H1 (cell line): Measurements from ENCODE around the gene FHIT. TPM values are rescaled to one million over a fixed set of nuclear protein-coding genes. Genes with fewer than 3 reads are reported as not detected.

Experiments used
- CTCF ChIA-PET: fragments of 300-600 bp; sonication (Branson Sonifier 250); formaldehyde crosslinking; loops from one replicate; lab custom pipeline; 2021; ENCODE audit not compliant: partially characterized antibody; lab: Charles Lee
- POLR2A ChIA-PET: fragments of 300-600 bp; sonication (Branson Sonifier 250); formaldehyde crosslinking; loops from one replicate; lab custom pipeline; 2021; ENCODE audit warnings: inconsistent platforms; ENCODE audit not compliant: partially characterized antibody; lab: Charles Lee
- DNase-seq, 2 experiments: peaks; one replicate each; pipeline versions ENCODE4 v3.0.0 to v3.0.0-alpha.2; 2010 to 2022; ENCODE audit warnings: low spot score in 2 of 2, low read depth in 1 of 2, mixed read lengths in 1 of 2
- FAIRE-seq: peaks from 2 replicates; lab custom pipeline; 2011; peaks lifted over from hg19 to GRCh38; lab: Jason Lieb, UNC
- H2AFZ ChIP-seq: 2 replicates; pipeline ENCODE4 v1.8.1; 2012; ENCODE audit warnings: low read length, inconsistent platforms
- H2AK5ac ChIP-seq: 2 replicates; pipeline ENCODE4 v1.6.1; 2013; ENCODE audit warnings: low read depth, low read length
- H2BK120ac ChIP-seq: replicated peaks from 2 replicates; pipeline ENCODE3; 2013; ENCODE audit warnings: low read depth, low read length, inconsistent platforms
- H2BK12ac ChIP-seq: 2 replicates; pipeline ENCODE4 v1.6.1; 2013; ENCODE audit warnings: low read depth, low read length
- H2BK15ac ChIP-seq: 2 replicates; pipeline ENCODE4 v1.6.1; 2013; ENCODE audit warnings: low read length
- H2BK20ac ChIP-seq: 2 replicates; pipeline ENCODE4 v1.6.1; 2013; ENCODE audit warnings: low read length
- H2BK5ac ChIP-seq: 2 replicates; pipeline ENCODE4 v1.6.1; 2013; ENCODE audit warnings: low read depth, low read length
- H3K14ac ChIP-seq: 2 replicates; pipeline ENCODE4 v1.6.1; 2013; ENCODE audit warnings: inconsistent platforms; ENCODE audit not compliant: insufficient read length
- H3K18ac ChIP-seq: 2 replicates; pipeline ENCODE4 v1.6.1; 2013; ENCODE audit warnings: low read length; ENCODE audit errors: extremely low read depth
- H3K23ac ChIP-seq: 2 replicates; pipeline ENCODE4 v1.6.1; 2013; ENCODE audit warnings: inconsistent platforms; ENCODE audit not compliant: insufficient read length
- H3K23me2 ChIP-seq: 2 replicates; pipeline ENCODE4 v1.6.1; 2013; ENCODE audit warnings: low read depth, low read length
- H3K27ac ChIP-seq: 2 replicates; pipeline ENCODE4 v1.6.1; 2011; ENCODE audit warnings: low read depth, low read length, inconsistent platforms
- H3K27me3 ChIP-seq, 4 experiments: replicated peaks in 1 of 4; 1 replicate in 1 of 4; 2 replicates in 3 of 4; pipeline versions ENCODE4 v1.6.1 to v1.8.1; 2011 to 2013; ENCODE audit warnings: low read length in 3 of 4, mild to moderate bottlenecking in 3 of 4, inconsistent platforms in 2 of 4, mixed read lengths in 2 of 4, moderate library complexity in 1 of 4; ENCODE audit not compliant: control insufficient read depth in 3 of 4, insufficient read depth in 3 of 4; ENCODE audit errors: extremely low read depth in 1 of 4
- H3K36me3 ChIP-seq, 4 experiments: 2 replicates each; pipeline versions ENCODE4 v1.6.1 to v1.8.1; 2011 to 2013; ENCODE audit warnings: mild to moderate bottlenecking in 4 of 4, low read length in 3 of 4, moderate library complexity in 2 of 4, control low read depth in 1 of 4, inconsistent platforms in 1 of 4; ENCODE audit not compliant: insufficient read depth in 4 of 4, control insufficient read depth in 2 of 4
- H3K4ac ChIP-seq: replicated peaks from 2 replicates; pipeline ENCODE3; 2013; ENCODE audit warnings: low read length, low read depth, mixed read lengths, inconsistent platforms; ENCODE audit not compliant: insufficient read length
- H3K4me1 ChIP-seq, 4 experiments: replicated peaks in 1 of 4; 1 replicate in 1 of 4; 2 replicates in 3 of 4; pipeline versions ENCODE4 v1.6.1 to v1.8.1; 2011 to 2013; ENCODE audit warnings: low read length in 3 of 4, inconsistent platforms in 2 of 4, mixed read lengths in 1 of 4; ENCODE audit not compliant: insufficient read depth in 4 of 4, control insufficient read depth in 3 of 4
- H3K4me2 ChIP-seq, 2 experiments: 2 replicates each; pipeline versions ENCODE4 v1.6.1 to v1.8.1; 2011 to 2013; ENCODE audit warnings: low read depth in 2 of 2, low read length in 2 of 2, control low read depth in 1 of 2, inconsistent platforms in 1 of 2, mild to moderate bottlenecking in 1 of 2; ENCODE audit not compliant: insufficient read depth in 1 of 2
- H3K4me3 ChIP-seq, 4 experiments: fragments of 200-600, 300-600 bp in 1 of 4; sonication (generic), shearing (Covaris generic), sonication (Bioruptor Twin) in 1 of 4; 2 replicates each; pipeline versions ENCODE4 v1.5.1 to v1.8.1; 2011 to 2016; ENCODE audit warnings: low read length in 4 of 4, low read depth in 3 of 4, control low read depth in 2 of 4, inconsistent platforms in 2 of 4, mild to moderate bottlenecking in 2 of 4, mixed read lengths in 1 of 4, moderate library complexity in 1 of 4; ENCODE audit not compliant: insufficient read depth in 2 of 4; ENCODE audit errors: extremely low read depth in 1 of 4
- H3K56ac ChIP-seq: replicated peaks from 2 replicates; pipeline ENCODE3; 2013; ENCODE audit warnings: low read depth, mild to moderate bottlenecking, mixed read lengths, low read length, inconsistent platforms; ENCODE audit not compliant: insufficient read length
- H3K79me1 ChIP-seq: 2 replicates; pipeline ENCODE4 v1.6.1; 2013; ENCODE audit warnings: low read depth, low read length, control low read depth
- H3K79me2 ChIP-seq, 2 experiments: 2 replicates each; pipeline versions ENCODE4 v1.6.1 to v1.8.1; 2012 to 2013; ENCODE audit warnings: low read length in 2 of 2, mild to moderate bottlenecking in 2 of 2, inconsistent platforms in 1 of 2; ENCODE audit not compliant: insufficient read depth in 2 of 2, control insufficient read depth in 1 of 2
- H3K9ac ChIP-seq, 4 experiments: replicated peaks in 1 of 4; 1 replicate in 1 of 4; 2 replicates in 3 of 4; pipeline versions ENCODE4 v1.6.1 to v1.8.1; 2011 to 2013; ENCODE audit warnings: low read depth in 3 of 4, low read length in 3 of 4, control low read depth in 2 of 4, mild to moderate bottlenecking in 2 of 4, moderate library complexity in 2 of 4, inconsistent platforms in 1 of 4; ENCODE audit errors: extremely low read depth in 1 of 4
- H3K9me3 ChIP-seq, 2 experiments: 2 replicates each; pipeline versions ENCODE4 v1.6.1 to v1.8.1; 2012 to 2013; ENCODE audit warnings: mild to moderate bottlenecking in 2 of 2, moderate library complexity in 2 of 2, control low read depth in 1 of 2, inconsistent platforms in 1 of 2, low read depth in 1 of 2, low read length in 1 of 2, mixed read lengths in 1 of 2; ENCODE audit not compliant: insufficient read depth in 2 of 2
- H4K20me1 ChIP-seq, 2 experiments: replicated peaks in 1 of 2; 2 replicates each; pipeline versions ENCODE3 to v1.8.1; 2011 to 2013; ENCODE audit warnings: inconsistent platforms in 2 of 2, low read length in 2 of 2, mild to moderate bottlenecking in 1 of 2; ENCODE audit not compliant: insufficient read depth in 2 of 2, control insufficient read depth in 1 of 2
- H4K5ac ChIP-seq: 2 replicates; pipeline ENCODE4 v1.6.1; 2013; ENCODE audit warnings: low read length, low read depth, mixed read lengths, inconsistent platforms; ENCODE audit not compliant: insufficient read length
- H4K8ac ChIP-seq: 2 replicates; pipeline ENCODE4 v1.8.0; 2013; ENCODE audit warnings: mild to moderate bottlenecking, moderate library complexity, low read length, inconsistent platforms; ENCODE audit not compliant: insufficient read depth; ENCODE audit errors: extremely low read depth
- H4K91ac ChIP-seq: replicated peaks from 2 replicates; pipeline ENCODE3; 2013; ENCODE audit warnings: low read length, mixed read lengths, inconsistent platforms; ENCODE audit not compliant: insufficient read length
- BRCA1 ChIP-seq: IDR thresholded peaks from 2 replicates; pipeline ENCODE4 v1.6.1; 2012; ENCODE audit warnings: low read depth, low read length, improper control_type of control experiment
- EZH2 ChIP-seq: fragments of 200-600 bp; sonication (generic); IDR thresholded peaks from 2 replicates; pipeline ENCODE4 v1.7.1; 2012; ENCODE audit warnings: low read depth, mild to moderate bottlenecking, moderate library complexity, low read length, inconsistent platforms; ENCODE audit not compliant: severe bottlenecking
- GTF2F1 ChIP-seq: IDR thresholded peaks from 2 replicates; pipeline ENCODE4 v1.6.1; 2012; ENCODE audit warnings: low read depth, low read length, improper control_type of control experiment, borderline replicate concordance
- KDM1A ChIP-seq: fragments of 200-600, 300-600 bp; sonication (generic); IDR thresholded peaks from 2 replicates; pipeline ENCODE4 v1.7.1; 2016; ENCODE audit warnings: mild to moderate bottlenecking, low read length, borderline replicate concordance
- POU5F1 ChIP-seq: IDR thresholded peaks from 2 replicates; pipeline ENCODE4 v1.6.1; 2011; ENCODE audit warnings: low read depth, mild to moderate bottlenecking, low read length, moderate library complexity
- SIN3A ChIP-seq, 2 experiments: IDR thresholded peaks in 1 of 2; conservative IDR thresholded peaks in 1 of 2; 2 replicates each; pipeline ENCODE4 v1.6.1; 2011 to 2012; ENCODE audit warnings: low read length in 2 of 2, improper control_type of control experiment in 1 of 2, low read depth in 1 of 2, mild to moderate bottlenecking in 1 of 2
- SIX5 ChIP-seq: IDR thresholded peaks from 2 replicates; pipeline ENCODE4 v1.6.1; 2011; ENCODE audit warnings: mild to moderate bottlenecking, low read depth, low read length
- SP2 ChIP-seq: IDR thresholded peaks from 2 replicates; pipeline ENCODE4 v1.6.1; 2012; ENCODE audit warnings: mild to moderate bottlenecking, low read length, inconsistent platforms
- SP4 ChIP-seq: IDR thresholded peaks from 2 replicates; pipeline ENCODE4 v1.6.1; 2012; ENCODE audit warnings: low read length, inconsistent platforms
- SRF ChIP-seq: IDR thresholded peaks from 2 replicates; pipeline ENCODE4 v1.6.1; 2011; ENCODE audit warnings: mild to moderate bottlenecking, low read depth, low read length, moderate library complexity
- TBP ChIP-seq: IDR thresholded peaks from 2 replicates; pipeline ENCODE4 v1.6.1; 2011; ENCODE audit warnings: low read depth, low read length, improper control_type of control experiment
- WGBS, 2 experiments: shearing (Covaris generic) in 1 of 2; methylation state at CpG; one replicate each; pipeline versions ENCODE4 v1.1.6 to v1.1.7; 2013 to 2015; ENCODE audit warnings: low lambda C conversion rate in 2 of 2, mixed read lengths in 2 of 2, inconsistent platforms in 1 of 2, low coverage in 1 of 2, missing lambda C conversion rate in 1 of 2; ENCODE audit not compliant: insufficient replicate concordance in 2 of 2, insufficient coverage in 1 of 2, insufficient read length in 1 of 2; ENCODE audit errors: extremely low coverage in 1 of 2, missing lambda C conversion rate in 1 of 2; 5-methylcytosine and 5-hydroxymethylcytosine counted together
- polyA plus RNA-seq, 7 experiments: library from polyadenylated mRNA; depleted of rRNA in 3 of 7; stranded (reverse) in 5 of 7; unstranded in 2 of 7; fragments of >200 nt in 5 of 7; fragments of 200-250 nt in 2 of 7; gene quantifications; 1 replicate in 5 of 7; 2 replicates in 1 of 7; 4 replicates in 1 of 7; pipeline versions ENCODE4 v1.2.1 to v1.2.3, GENCODE V29; 2011 to 2013; ENCODE audit warnings: missing spikeins in 2 of 7, mixed read lengths in 2 of 7
- total RNA-seq: library from RNA; stranded (reverse); fragmentation: NEBNext Ultra II Directional; extraction: Animal tissue kit (Norgen Biotek cat#: 25700); gene quantifications from 2 replicates; pipeline ENCODE4 v1.2.1, GENCODE V29; 2021

Gene FHIT
- total and polyA plus RNA-seq, 2 of the 8 experiments (the other 6 are each of a cell fraction or from before 2014, with no cell fraction given), result 1.2 to 3.2 TPM

DNA sequence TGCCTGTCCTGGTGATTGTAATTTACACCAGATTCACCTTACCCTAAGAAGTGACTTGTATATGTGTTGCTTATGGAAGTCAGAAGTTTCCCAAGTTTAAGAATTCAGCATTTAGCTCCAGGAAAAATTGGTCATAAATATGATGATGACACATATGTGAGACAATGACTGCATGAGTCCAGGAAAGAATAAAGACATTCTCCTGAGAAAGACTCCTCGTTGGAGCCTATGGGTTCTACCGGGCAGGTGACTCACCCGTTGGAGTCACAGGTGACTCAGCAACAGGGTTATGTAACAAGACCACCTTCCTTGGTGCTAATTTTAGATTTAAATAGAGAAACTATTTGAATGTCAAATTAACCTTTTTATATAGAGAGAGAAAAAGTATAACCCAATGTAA, 662.4 kb downstream of the FHIT start:
- H3K4me3 ChIP-seq, result no peak overlapping the region
- no peak overlapping the region for H3K56ac ChIP-seq
- H3K27ac ChIP-seq, result no peak overlapping the region
- ChIA-PET CTCF (no interaction called here), POLR2A (no interaction called here)
- H3K79me2 ChIP-seq, result no peaks in the 10 kb centered on the region
- H2BK5ac ChIP-seq, result no peak overlapping the region
- H2AK5ac ChIP-seq, result 0 out of 2 replicates have a peak overlapping the region, but pooled peaks have one; percentile 91
- WGBS, 2 experiments, result 92% methylated on average over 3 of the region's 3 CpGs; no CpG with 5 or more reads in 1 of the 2 experiments
- peaks cover 0 to 5% (median 2%) of the 10 kb centered on the region in 4 experiments; a peak in 2 of 7 replicates for H3K4me1 ChIP-seq
- no peaks in the 10 kb centered on the region for H3K9me3 ChIP-seq
- H3K18ac ChIP-seq, result no peak overlapping the region
- H2BK120ac ChIP-seq, result no peak overlapping the region
- no peak for FAIRE-seq
- H3K9ac ChIP-seq, result no peak overlapping the region
- H3K14ac ChIP-seq, result no peak overlapping the region
- no peaks in the 10 kb centered on the region for H4K20me1 ChIP-seq
- no peaks in the 10 kb centered on the region for H3K23me2 ChIP-seq
- no peaks in the 10 kb centered on the region for H3K36me3 ChIP-seq
- DNase-seq, result no peak
- H2BK15ac ChIP-seq, result no peak overlapping the region
- no peak overlapping the region for H4K5ac ChIP-seq
- H3K4ac ChIP-seq, result peak overlapping the region; percentile 33
- no peaks in the 10 kb centered on the region for H3K79me1 ChIP-seq
- H3K4me2 ChIP-seq, result no peak overlapping the region
- peak overlapping the region; percentile 90; the same call in 1 of the 2 replicates for H2BK20ac ChIP-seq
- H4K8ac ChIP-seq, result no peak overlapping the region
- H3K23ac ChIP-seq, result no peak overlapping the region
- no peak for TF ChIP-seq TBP
- no peak for TF ChIP-seq SP4
- no peak for TF ChIP-seq EZH2
- TF ChIP-seq SIX5, result no peak
- no peak for TF ChIP-seq SIN3A (conservative IDR thresholded peaks at IDR 0.05 in 1 of 2, IDR thresholded peaks at IDR 0.05 in 1 of 2; ENCODE audit: low read depth in 1 of 2, low read length in 2 of 2)
- no peak for TF ChIP-seq SRF
- no peak for TF ChIP-seq POU5F1
- TF ChIP-seq KDM1A, result no peak
- no peak for TF ChIP-seq BRCA1
- no peak for TF ChIP-seq SP2
- no peak for TF ChIP-seq GTF2F1
- no peak overlapping the region for H2AFZ ChIP-seq
- no peak overlapping the region for H4K91ac ChIP-seq
- peak overlapping the region; percentile 98 for H2BK12ac ChIP-seq
- no peaks in the 10 kb centered on the region for H3K27me3 ChIP-seq
